Fibroblast of pulmonary artery (primary cell): Measurements from ENCODE around the gene SIN3B.
"Not testable (repeated sequence)": the region's sequence is repeated elsewhere in the genome, so short reads cannot be mapped to it uniquely, and the experiment has no call there.

Experiments
- DNase-seq: peaks from one replicate; pipeline ENCODE4 v3.0.0-alpha.2; 2010; ENCODE audit warnings: low read depth
- H3K4me3 ChIP-seq: replicated peaks from 2 replicates; pipeline ENCODE4 v1.5.1; 2011; ENCODE audit warnings: low read depth, mild to moderate bottlenecking, control low read depth, low read length, moderate library complexity
- CTCF ChIP-seq: IDR thresholded peaks from 2 replicates; pipeline ENCODE4 v1.5.1; 2011; ENCODE audit warnings: mild to moderate bottlenecking, control low read depth, low read length, inconsistent platforms; ENCODE audit errors: missing control alignments

Gene SIN3B

DNA sequence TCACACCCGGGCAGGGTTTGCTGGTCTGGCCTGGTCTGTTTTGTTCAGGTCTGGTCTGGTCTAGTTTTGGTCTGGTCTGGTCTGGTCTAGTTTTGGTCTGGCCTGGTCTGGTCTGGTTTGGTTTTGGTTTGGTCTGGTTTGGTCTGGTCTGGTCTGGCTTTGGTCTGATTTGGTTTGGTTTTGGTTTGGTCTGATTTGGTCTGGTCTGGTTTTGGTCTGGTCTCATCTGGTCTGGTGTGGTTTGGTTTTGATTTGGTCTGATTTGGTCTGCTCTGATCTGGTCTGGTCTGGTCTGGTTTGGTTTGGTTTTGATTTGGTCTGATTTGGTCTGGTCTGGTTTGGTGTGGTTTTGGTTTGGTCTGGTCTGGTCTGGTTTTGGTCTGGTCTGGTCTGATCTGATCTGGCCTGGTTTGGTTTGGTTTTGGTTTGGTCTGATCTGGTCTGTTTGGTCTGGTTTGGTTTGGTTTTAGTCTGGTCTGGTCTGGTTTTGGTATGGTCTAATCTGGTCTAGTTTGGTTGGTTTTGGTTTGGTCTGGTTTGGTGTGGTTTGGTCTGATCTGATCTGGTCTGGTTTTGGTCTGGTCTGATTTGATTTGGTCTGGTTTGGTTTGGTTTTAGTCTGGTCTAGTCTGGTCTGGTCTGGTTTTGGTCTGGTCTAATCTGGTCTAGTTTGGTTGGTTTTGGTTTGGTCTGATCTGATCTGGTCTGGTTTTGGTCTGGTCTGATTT lies 45.2 kb downstream of the SIN3B start:
- H3K4me3 ChIP-seq: no peak overlapping the region
- no peak for TF ChIP-seq CTCF
- no peak for DNase-seq

GRCh38 chr19:16874978-16875299 lies 45.7 kb downstream of the SIN3B start:
- not testable (repeated sequence) for DNase-seq, H3K4me3 ChIP-seq

DNA sequence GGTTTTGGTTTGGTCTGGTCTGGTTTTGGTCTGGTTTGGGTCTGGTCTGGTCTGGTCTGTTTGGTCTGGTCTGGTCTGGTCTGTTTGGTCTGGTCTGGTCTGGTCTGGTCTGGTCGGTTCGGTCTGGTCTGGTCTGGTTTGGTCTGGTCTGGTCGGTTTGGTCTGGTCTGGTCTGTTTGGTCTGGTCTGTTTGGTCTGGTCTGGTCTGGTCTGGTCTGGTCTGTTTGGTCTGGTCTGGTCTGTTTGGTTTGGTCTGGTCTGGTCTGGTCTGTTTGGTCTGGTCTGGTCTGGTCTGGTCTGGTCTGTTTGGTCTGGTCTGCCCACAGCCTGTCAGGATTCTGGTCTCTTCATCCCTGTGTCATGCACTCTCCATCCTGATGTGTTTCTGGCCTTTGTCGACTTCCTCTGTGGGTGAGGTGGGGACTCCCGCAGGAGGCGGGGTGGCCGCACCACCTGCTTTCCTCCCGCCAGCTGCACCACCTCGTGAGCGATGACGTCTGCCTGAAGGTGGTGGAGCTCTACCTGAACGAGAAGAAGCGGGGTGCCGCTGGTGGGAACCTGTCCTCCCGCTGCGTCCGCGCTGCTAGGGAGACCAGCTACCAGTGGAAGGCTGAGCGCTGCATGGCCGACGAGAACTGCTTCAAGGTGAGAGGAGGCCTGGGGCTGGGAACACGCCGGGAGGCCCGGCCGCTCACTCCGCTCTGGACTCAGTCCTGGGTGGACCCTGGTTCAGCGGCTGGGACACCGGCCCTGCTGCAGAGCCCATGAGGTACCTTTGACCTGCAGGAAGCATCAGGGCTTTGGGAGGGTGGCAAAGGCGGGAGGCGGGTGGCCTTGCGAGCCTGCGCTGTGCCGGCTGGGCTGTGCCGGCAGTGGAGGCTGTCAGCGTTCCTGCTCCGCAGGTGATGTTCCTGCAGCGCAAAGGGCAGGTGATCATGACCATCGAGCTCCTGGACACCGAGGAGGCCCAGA lies 46.7 kb downstream of the SIN3B start:
- H3K4me3 ChIP-seq: no peak overlapping the region
- no peak for TF ChIP-seq CTCF
- no peak for DNase-seq

DNA sequence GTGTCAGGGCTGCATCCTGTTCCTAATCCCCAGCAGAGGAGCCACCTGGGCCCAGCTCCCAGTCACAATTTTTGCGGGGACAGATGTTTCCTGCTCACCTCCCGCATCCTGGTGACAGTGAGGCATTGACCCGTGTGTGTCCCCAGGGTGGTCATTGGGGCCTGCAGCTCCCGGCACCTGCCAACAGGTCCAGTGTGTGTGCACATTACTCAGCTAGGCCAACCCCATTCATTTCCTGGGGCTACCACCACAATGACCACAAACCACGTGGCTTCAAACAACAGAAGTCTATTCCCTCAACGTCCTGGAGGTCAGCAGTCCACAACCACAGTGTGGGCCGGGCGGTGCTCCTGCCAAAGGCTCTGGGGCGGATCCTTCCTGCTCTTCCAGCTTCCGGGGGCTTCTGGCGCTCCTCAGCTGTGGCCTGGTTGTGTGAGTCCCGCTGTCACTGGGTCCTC lies 47.7 kb downstream of the SIN3B start:
- no peak overlapping the region for H3K4me3 ChIP-seq
- no peak for DNase-seq
- TF ChIP-seq CTCF: no peak

- TF ChIP-seq CTCF: no peak
- DNase-seq: no peak
- H3K4me3 ChIP-seq: no peak overlapping the region
These were observed 48.4 kb downstream of the SIN3B start for GRCh38 chr19:16877581-16877980.

GRCh38 chr19:16878181-16878965 lies 49.2 kb downstream of the SIN3B start:
- TF ChIP-seq CTCF: no peak
- no peak overlapping the region for H3K4me3 ChIP-seq
- DNase-seq: no peak
